Neutrophil (primary cell): Measurements from ENCODE around the gene ATL2.
"Not testable (repeated sequence)": the region's sequence is repeated elsewhere in the genome, so short reads cannot be mapped to it uniquely, and the experiment has no call there.

Experiments used
- H3K27ac ChIP-seq: fragments of 200-600 bp; sonication (generic); 2 replicates; pipeline ENCODE4 v1.5.1; 2016; ENCODE audit warnings: mild to moderate bottlenecking, moderate library complexity
- H3K27me3 ChIP-seq: fragments of 200-600 bp; sonication (generic); 2 replicates; pipeline ENCODE4 v1.6.0; 2016; ENCODE audit warnings: mild to moderate bottlenecking
- H3K36me3 ChIP-seq: fragments of 200-600 bp; sonication (generic); 2 replicates; pipeline ENCODE4 v1.5.1; 2017
- H3K4me1 ChIP-seq, 2 experiments: fragments of 200-600 bp in 1 of 2; sonication (generic) in 1 of 2; 1 replicate in 1 of 2; 2 replicates in 1 of 2; pipeline versions ENCODE4 v1.5.1 to v1.6.1; 2013 to 2016; ENCODE audit warnings: low read depth in 1 of 2, low read length in 1 of 2, mild to moderate bottlenecking in 1 of 2, moderate library complexity in 1 of 2; ENCODE audit not compliant: control insufficient read depth in 1 of 2, insufficient read depth in 1 of 2
- H3K4me3 ChIP-seq, 2 experiments: fragments of 200-600 bp in 1 of 2; sonication (generic) in 1 of 2; 1 replicate in 1 of 2; 2 replicates in 1 of 2; pipeline ENCODE4 v1.5.1; 2013 to 2016; ENCODE audit warnings: low read depth in 1 of 2, low read length in 1 of 2, mild to moderate bottlenecking in 1 of 2, moderate library complexity in 1 of 2
- H3K9me3 ChIP-seq: fragments of 200-600 bp; sonication (generic); 2 replicates; pipeline ENCODE4 v1.5.1; 2016
- TF ChIP-seq, protein P1 (sequence below): fragments of 200-600 bp; sonication (generic); IDR thresholded peaks from 2 replicates; pipeline ENCODE4 v1.5.1; 2016; ENCODE audit warnings: antibody characterized with exemption

Gene ATL2

DNA sequence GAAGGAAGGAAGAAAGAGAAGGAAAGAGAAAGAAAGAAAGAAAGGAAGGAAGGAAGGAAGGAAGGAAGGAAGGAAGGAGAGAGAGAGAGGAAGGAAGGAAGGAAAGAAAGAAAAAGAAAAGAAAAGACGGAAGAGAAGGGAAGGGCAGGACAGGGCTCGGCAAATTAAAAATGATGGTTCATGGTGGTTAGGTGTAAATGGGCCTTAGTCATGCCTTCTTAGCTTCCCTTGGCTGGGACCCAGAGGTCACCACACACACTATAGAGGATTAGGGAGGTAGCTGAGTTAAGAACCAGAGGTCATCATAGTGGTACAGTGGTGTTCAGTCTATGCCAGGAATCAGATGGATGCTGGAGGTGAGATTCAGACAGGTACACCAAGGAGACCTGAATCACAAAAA lies 9.3 kb upstream of the ATL2 start:
- peaks cover 16 to 18% of the 10 kb centered on the region in 2 experiments for H3K4me1 ChIP-seq
- TF ChIP-seq, protein P1, sequence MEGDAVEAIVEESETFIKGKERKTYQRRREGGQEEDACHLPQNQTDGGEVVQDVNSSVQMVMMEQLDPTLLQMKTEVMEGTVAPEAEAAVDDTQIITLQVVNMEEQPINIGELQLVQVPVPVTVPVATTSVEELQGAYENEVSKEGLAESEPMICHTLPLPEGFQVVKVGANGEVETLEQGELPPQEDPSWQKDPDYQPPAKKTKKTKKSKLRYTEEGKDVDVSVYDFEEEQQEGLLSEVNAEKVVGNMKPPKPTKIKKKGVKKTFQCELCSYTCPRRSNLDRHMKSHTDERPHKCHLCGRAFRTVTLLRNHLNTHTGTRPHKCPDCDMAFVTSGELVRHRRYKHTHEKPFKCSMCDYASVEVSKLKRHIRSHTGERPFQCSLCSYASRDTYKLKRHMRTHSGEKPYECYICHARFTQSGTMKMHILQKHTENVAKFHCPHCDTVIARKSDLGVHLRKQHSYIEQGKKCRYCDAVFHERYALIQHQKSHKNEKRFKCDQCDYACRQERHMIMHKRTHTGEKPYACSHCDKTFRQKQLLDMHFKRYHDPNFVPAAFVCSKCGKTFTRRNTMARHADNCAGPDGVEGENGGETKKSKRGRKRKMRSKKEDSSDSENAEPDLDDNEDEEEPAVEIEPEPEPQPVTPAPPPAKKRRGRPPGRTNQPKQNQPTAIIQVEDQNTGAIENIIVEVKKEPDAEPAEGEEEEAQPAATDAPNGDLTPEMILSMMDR: no peak
- no peaks in the 10 kb centered on the region for H3K9me3 ChIP-seq
- no peak overlapping the region for H3K4me3 ChIP-seq
- no peaks in the 10 kb centered on the region for H3K27me3 ChIP-seq
- no peaks in the 10 kb centered on the region for H3K36me3 ChIP-seq
- H3K27ac ChIP-seq: peak overlapping the region; percentile 30

DNA sequence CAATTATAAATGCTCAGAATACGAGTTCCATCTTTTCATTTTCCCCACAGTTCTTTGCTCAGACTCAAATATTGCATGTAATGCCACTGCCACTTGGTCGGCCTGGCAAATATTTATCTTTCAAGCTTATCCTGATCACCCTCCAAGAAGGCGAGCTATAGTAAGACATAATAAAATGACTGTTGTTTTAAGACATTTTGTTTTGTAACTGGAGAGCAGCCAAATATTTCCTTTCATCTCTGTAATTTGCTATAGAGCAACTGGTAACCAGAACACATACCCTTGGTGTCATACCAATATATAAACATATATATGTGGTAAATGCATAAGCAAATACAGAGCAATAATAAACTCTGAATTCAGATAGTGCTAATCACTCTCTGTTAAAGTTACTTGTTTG lies 7.3 kb upstream of the ATL2 start:
- Histone ChIP-seq H3K27me3 (no peaks in the 10 kb centered on the region), H3K36me3 (no peaks in the 10 kb centered on the region), H3K4me3 (no peak overlapping the region), H3K27ac (no peak overlapping the region), H3K9me3 (no peaks in the 10 kb centered on the region), H3K4me1 (peaks cover 36 to 39% of the 10 kb centered on the region in 2 experiments)
- TF ChIP-seq, protein P1: no peak

DNA sequence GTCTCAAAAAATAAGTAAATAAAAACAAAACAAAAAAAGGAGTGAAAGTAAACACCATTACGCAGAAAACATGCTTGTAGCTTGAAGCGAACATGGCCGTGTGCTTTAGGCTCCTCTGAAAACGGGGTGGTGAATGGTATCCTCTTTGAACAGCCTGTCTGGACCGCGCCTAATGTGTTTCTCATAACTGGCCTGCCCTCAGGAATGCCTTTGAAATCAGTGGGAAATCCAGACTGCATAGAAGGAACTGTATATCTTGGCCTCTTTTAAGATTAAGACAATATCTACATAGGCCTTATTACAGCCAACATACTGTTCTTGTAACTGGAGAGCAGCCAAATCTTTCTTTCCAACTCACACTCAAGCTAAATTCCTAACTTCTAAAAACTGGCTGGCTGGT lies 6.7 kb upstream of the ATL2 start:
- H3K36me3 ChIP-seq, H3K4me3 ChIP-seq, H3K27me3 ChIP-seq, H3K27ac ChIP-seq, H3K9me3 ChIP-seq: not testable (repeated sequence)
- H3K4me1 ChIP-seq: peaks cover 35 to 38% of the 10 kb centered on the region in 2 experiments

DNA sequence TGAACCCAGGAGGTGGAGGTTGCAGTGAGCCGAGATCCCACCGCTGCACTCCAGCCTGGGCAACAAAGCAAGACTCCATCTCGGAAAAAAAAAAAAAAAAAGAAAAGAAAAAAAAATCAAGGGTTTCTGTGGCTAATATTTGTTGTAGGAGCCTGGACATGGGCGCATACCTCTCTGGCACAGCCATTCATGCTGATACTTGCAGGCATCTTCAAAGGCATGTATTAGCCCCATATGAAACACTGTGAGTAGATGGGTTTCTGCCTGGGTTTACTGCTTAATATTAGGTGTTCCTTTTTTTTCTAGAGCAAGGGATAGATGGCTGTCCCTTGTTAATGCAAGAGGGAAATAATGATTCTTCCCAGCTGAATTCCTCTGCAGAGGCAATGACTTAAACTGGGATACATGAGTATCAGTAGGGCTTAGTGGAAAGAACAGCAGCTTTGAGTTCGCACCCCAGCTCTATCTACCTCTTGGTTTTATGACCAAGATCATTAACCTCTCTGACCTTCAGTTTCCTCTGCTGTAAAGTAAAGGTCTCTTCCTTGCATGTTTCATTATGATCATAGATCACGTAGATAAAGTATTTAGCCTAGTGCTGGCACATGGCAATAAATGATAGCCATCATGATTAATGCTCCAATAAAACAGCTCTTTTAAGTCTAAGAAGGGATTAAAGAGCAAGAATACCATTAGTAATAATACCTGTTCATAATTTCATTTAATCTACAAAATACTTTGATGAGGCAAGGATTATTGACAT lies 4.5 kb upstream of the ATL2 start:
- Histone ChIP-seq H3K4me1 (peaks cover 42 to 43% of the 10 kb centered on the region in 2 experiments), H3K36me3 (no peaks in the 10 kb centered on the region), H3K4me3 (peak overlapping the region in 1 of 2 experiments; percentile 49), H3K27me3 (no peaks in the 10 kb centered on the region), H3K9me3 (no peaks in the 10 kb centered on the region), H3K27ac (peak overlapping the region; percentile 94)
- TF ChIP-seq, protein P1: no peak

DNA sequence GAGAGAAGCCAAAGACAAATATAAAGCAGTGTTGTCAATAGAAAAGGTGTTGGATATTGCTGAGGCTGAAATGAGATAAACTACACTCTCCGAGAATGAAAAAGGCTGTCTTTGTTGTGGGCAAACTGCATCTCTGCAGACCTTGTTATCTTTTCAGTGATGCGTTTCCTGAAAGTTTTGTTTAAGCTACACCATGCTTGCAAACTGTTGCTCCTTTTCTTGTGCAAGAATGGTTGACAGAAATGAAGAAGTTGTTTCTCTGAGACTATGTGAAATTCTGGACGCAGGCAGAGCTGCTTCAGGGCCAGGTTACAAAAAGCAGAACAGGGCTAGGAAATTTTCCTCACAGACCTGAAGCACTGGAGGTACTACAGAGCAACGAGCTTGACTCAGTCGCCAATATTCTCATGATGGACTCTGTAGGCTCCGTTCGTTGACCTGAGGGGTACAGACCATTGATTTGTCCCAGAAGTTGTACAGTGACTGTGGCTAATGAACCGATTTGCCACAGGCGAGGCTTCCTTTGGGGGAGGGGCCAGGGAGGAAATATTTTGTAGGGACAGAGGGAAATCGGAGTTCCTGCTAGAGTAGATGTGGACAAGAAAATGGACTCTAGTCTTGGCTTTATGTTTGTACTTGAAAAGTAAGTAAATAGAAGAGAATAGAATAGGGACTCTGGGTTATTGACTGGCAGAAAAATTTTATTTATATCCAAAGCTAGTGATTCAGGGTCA lies 3.5 kb upstream of the ATL2 start:
- H3K4me1 ChIP-seq: peaks cover 50 to 51% of the 10 kb centered on the region in 2 experiments
- H3K4me3 ChIP-seq: peak overlapping the region; percentile 48 to 49
- H3K9me3 ChIP-seq: no peaks in the 10 kb centered on the region
- peak overlapping the region; percentile 94 for H3K27ac ChIP-seq
- TF ChIP-seq, protein P1: no peak
- no peaks in the 10 kb centered on the region for H3K27me3 ChIP-seq
- no peaks in the 10 kb centered on the region for H3K36me3 ChIP-seq
